NAMALWA (cell line): ENCODE results near the gene MPG.

ENCODE experiments used
- DNase-seq: peaks from one replicate; pipeline ENCODE4 v3.0.0-alpha.2; 2015; ENCODE audit warnings: low spot score

Gene MPG

GRCh38 chr16:83781-84615 is 6.0 kb downstream of the MPG start:
- DNase-seq, result no peak

- peak; percentile 82 for DNase-seq
Observed at GRCh38 chr16:84718-85406, 6.8 kb downstream of the MPG start.

- no peak for DNase-seq
Observed at GRCh38 chr16:85407-85782, 7.4 kb downstream of the MPG start.

- no peak for DNase-seq
Observed at GRCh38 chr16:85865-86264, 7.8 kb downstream of the MPG start.

GRCh38 chr16:86483-86952 is 8.5 kb downstream of the MPG start:
- no peak for DNase-seq

- DNase-seq, result no peak
Observed at GRCh38 chr16:88613-89012, 10.6 kb downstream of the MPG start.

GRCh38 chr16:89391-90302 is 11.6 kb downstream of the MPG start:
- no peak for DNase-seq

- no peak for DNase-seq
Observed at GRCh38 chr16:91484-91883, 13.5 kb downstream of the MPG start.

- DNase-seq, result no peak
Observed at GRCh38 chr16:92431-93339, 14.7 kb downstream of the MPG start.

- no peak for DNase-seq
Observed at GRCh38 chr16:94918-95265, 16.9 kb downstream of the MPG start.

GRCh38 chr16:96935-97381 is 18.9 kb downstream of the MPG start:
- DNase-seq, result peak; percentile 96

GRCh38 chr16:97822-98221 is 19.8 kb downstream of the MPG start:
- DNase-seq, result no peak

GRCh38 chr16:100989-101388 is 23.0 kb downstream of the MPG start:
- DNase-seq, result no peak

- DNase-seq, result no peak
Observed at GRCh38 chr16:101586-101985, 23.6 kb downstream of the MPG start.

- DNase-seq, result no peak
Observed at GRCh38 chr16:102060-102855, 24.2 kb downstream of the MPG start.

- DNase-seq, result no peak
Observed at GRCh38 chr16:104355-104754, 26.3 kb downstream of the MPG start.

- DNase-seq, result no peak
Observed at GRCh38 chr16:104928-105327, 26.9 kb downstream of the MPG start.

GRCh38 chr16:105521-105920 is 27.5 kb downstream of the MPG start:
- no peak for DNase-seq

GRCh38 chr16:106623-107324 is 28.7 kb downstream of the MPG start:
- peak; percentile 85 for DNase-seq
